Body of pancreas (tissue), 4 donors: ENCODE results near the gene IRF3.

Experiments
- POLR2A ChIP-seq, 3 donors: fragments of 450-650 bp; IDR thresholded peaks; one replicate each; pipeline ENCODE4 v1.6.1; 2016; ENCODE audit warnings: antibody characterized with exemption in 3 of 3, mild to moderate bottlenecking in 2 of 3
- TF ChIP-seq, protein P1 (sequence below), 7 experiments: fragments of 450-650 bp in 4 of 7; fragments of 200-600 bp in 3 of 7; sonication (generic) in 3 of 7; IDR thresholded peaks; one replicate each; pipeline ENCODE4 v1.5.1; 2016 to 2019; ENCODE audit warnings: antibody characterized with exemption in 7 of 7

DNA sequence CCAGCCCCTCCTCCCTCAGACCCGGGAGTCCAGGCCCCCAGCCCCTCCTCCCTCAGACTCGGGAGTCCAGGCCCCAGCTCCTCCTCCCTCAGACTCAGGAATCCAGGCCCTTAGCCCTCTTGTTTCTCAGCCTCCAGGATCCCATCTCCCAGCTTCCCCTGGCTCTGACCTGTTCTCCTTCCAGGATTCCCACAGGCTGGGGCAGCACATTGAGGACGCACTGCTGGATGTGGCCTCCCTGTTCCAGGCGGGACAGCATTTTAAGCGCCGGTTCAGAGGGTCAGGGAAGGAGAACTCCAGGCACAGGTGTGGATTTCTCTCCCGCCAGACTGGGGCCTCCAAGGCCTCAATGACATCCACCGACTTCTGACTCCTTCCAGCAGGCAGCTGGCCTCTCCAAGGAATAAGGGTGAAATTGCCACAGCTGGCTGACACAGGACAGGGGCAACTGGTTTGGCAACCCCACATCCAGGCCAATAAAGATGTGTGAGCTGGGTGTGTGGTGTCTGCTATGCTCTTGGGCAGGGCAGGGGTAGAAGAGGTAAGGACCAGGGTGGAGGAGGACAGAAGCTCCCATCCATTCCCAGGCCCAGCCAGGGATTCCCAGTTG lies 47.7 kb upstream of the IRF3 start:
- TF ChIP-seq, protein P1, sequence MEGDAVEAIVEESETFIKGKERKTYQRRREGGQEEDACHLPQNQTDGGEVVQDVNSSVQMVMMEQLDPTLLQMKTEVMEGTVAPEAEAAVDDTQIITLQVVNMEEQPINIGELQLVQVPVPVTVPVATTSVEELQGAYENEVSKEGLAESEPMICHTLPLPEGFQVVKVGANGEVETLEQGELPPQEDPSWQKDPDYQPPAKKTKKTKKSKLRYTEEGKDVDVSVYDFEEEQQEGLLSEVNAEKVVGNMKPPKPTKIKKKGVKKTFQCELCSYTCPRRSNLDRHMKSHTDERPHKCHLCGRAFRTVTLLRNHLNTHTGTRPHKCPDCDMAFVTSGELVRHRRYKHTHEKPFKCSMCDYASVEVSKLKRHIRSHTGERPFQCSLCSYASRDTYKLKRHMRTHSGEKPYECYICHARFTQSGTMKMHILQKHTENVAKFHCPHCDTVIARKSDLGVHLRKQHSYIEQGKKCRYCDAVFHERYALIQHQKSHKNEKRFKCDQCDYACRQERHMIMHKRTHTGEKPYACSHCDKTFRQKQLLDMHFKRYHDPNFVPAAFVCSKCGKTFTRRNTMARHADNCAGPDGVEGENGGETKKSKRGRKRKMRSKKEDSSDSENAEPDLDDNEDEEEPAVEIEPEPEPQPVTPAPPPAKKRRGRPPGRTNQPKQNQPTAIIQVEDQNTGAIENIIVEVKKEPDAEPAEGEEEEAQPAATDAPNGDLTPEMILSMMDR (IDR thresholded peaks at IDR 0.05), result no peak
- no peak for TF ChIP-seq POLR2A (IDR thresholded peaks at IDR 0.05)
